ENCODE measurements around the gene SACM1L.

- TF ChIP-seq CTCF (IDR thresholded peaks at IDR 0.05) = no peak
- no peak for TF ChIP-seq REST (IDR thresholded peaks at IDR 0.05; ENCODE audit: insufficient read depth in 1 of 2, low read depth in 2 of 2, low read length in 1 of 2)
Measured at GRCh38 chr3:45684327-45684892, 4.8 kb upstream of the SACM1L start.

All from Panc1 (cell line).